ENCODE data around the gene RBFOX1.

The RBFOX1 gene

GRCh38 chr16:7420843-7421242 is 88.2 kb downstream of the RBFOX1 start:
- DNase-seq (ENCODE audit: low spot score) = no peak

- no peak for DNase-seq (ENCODE audit: low spot score)
These were observed 88.9 kb downstream of the RBFOX1 start for GRCh38 chr16:7421578-7421977.

DNA sequence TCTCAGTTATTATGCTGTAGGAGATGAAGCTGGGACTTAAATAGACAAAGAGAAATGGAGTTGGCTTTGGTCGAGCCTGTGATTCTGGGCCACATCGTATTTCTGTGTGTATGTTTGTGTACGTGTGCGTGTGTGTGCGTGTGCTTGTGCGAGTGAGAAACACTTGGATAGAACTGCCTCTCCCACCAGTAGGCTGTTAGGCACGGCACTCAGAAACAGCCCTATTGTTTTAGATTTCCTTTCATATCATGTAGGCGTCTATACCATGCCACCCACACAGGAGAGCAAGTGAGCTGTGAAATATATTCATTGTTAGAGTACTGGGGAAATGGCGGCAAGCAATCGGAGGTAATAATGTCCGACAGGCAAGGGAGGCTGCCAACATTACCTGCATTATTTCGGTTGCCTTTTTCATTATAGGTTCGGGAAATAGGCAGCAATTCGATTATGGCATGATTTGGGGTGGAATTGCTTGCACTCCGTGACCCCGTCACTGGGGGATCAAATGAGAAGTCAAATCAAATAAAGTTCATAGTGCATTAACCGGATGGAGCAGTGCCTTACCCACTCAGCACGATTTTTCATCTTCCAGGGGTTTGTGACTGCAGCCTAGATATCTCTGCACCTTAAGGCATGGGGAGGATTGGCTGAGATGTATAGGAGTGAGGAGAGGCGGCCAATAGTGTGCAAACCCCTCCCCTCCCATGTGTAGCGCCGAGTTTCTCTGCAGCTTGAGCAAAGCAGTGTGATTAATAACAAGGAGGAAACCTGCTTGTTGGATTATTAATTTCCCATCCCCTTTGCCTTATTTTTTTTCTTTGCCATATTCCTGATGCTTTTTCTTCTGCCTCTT is 89.6 kb downstream of the RBFOX1 start:
- no peak for DNase-seq (ENCODE audit: low spot score)

DNA sequence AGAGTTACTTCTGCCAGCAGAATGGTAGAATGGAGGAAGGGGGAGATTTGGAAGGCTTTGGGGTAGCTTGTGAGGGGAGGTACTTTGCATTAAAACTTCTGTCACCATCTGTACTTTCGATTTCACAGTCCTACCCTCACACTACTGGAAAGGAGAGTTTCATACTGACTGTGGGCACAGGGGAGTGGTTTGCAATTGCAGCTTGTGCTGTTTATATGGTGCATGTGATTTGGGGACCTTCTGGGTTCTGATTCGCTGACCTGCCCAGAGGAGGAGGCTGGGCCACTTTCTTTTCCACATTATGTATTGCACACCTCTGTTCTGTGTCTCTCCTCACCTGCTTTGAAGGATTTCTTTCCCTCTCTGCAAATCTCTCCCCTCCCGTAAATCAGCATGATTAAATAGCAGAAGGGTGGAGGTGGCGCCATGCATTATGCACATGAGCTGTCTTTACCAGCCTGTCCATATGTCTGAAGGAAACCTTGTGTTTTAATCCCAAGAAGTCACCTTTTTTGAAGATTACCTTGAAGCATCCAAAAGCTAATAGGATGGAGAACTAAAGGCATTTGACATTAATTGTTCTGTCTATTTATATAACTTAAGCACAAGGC is 90.9 kb downstream of the RBFOX1 start:
- no peak for DNase-seq (ENCODE audit: low spot score)

- DNase-seq (ENCODE audit: low spot score) = no peak
These were observed 93.5 kb downstream of the RBFOX1 start for GRCh38 chr16:7426161-7426560.

GRCh38 chr16:7431723-7432122 is 99.1 kb downstream of the RBFOX1 start:
- no peak for DNase-seq (ENCODE audit: low spot score)

DNA sequence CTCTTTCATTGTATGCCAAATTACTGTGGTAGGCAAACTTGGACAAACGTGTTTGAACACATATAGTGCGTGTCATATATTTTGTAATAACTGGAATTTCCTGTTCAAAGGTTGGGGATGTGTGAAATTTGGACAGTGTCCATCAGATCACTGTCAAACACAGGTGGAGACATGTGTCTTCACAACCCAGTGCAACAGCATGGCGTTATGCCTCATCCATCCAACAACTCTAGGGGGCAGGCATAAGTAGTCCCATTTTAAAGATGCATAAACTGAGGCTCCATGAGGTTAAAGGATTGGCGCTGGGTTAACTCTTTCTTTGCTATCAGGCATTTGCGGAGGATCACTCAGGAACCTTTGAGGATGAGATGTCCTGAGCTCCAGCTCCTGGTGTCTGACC is 103.7 kb downstream of the RBFOX1 start:
- no peak for DNase-seq (ENCODE audit: low spot score)

- DNase-seq (ENCODE audit: low spot score) = no peak
These were observed 104.6 kb downstream of the RBFOX1 start for GRCh38 chr16:7437135-7437804.

DNA sequence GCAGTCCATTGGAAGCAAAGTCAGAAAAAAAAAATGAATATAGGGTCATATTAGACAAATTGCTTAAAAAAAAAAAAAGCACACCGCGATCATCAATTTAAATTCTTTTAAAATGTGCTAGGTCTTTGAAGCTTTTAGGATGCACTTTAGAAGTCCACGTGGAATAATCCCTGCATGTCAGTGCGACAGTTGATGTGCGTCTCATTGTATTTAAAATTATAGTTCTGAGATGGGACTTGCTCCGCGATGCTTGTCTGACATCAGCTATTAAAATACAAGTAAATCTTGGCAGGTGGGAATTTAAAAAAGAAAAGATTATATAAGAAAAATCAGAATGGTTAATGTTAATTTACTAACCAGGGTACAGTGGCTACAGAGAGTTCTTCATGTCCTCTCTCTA is 105.2 kb downstream of the RBFOX1 start:
- no peak for DNase-seq (ENCODE audit: low spot score)

DNA sequence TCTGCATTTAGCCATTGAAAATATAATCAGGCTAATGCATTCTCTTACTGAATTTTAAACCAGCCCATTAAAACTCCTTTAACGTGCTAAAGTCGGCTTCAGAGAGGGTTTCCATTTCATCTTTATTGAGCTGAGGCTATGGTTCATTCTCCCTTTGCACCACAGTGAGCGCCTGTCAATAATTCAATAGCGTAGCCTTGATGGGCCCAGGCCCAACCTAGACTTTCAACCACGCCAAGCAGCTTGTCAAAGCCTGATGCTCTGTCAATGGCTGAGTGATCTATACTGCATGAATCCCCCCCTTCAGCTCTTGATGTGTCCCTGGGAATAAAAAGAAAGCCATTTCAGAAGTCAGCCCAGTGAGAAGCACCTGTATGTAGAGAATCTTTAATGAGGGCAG is 106.0 kb downstream of the RBFOX1 start:
- no peak for DNase-seq (ENCODE audit: low spot score)

GRCh38 chr16:7439518-7439917 is 106.9 kb downstream of the RBFOX1 start:
- DNase-seq (ENCODE audit: low spot score) = no peak

DNA sequence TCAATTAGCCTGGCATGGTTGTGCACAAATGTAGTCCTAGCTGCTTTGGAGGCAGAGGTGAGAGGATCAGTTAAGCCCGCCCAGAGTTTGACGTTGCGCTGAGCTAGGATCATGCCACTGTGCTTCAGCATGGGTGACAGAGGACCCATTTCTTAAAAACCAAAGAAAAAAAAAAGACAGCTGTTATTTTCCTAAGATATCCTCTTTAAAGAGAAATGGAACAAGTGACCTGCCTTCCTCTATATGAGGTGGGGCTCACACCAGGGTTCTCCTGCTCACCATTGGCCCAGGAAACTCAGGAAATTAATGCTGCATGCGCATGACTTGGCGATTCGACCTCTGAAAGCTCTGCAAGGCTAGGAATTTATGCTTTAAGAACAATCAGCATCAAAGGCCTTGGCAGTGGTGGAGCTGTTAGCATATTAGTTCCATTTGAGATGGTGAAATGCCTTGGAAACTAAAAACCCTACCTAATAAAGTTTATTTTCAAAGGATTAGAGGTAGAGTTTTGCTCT is 108.3 kb downstream of the RBFOX1 start:
- DNase-seq (ENCODE audit: low spot score) = no peak

DNA sequence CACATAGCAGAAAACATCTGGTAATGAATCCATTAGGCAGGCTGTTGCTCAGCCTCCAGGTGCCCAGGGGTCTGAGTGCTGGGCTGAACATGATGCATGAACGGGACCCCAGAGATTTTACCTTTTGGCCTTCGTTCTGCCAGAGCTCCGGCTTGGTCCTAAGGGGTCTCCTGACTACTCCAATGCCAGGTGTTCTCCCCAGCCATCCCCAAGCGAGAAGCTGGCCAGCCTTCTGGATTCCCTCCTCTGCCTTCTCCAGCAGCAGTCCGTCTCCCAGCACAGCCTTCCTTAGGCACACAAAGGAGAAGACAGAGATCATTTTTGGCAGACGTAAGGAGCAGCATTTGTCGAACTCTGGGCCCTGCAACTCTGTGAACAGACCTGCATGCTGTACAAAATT is 109.4 kb downstream of the RBFOX1 start:
- no peak for DNase-seq (ENCODE audit: low spot score)

GRCh38 chr16:7443142-7443541 is 110.5 kb downstream of the RBFOX1 start:
- DNase-seq (ENCODE audit: low spot score) = no peak

DNA sequence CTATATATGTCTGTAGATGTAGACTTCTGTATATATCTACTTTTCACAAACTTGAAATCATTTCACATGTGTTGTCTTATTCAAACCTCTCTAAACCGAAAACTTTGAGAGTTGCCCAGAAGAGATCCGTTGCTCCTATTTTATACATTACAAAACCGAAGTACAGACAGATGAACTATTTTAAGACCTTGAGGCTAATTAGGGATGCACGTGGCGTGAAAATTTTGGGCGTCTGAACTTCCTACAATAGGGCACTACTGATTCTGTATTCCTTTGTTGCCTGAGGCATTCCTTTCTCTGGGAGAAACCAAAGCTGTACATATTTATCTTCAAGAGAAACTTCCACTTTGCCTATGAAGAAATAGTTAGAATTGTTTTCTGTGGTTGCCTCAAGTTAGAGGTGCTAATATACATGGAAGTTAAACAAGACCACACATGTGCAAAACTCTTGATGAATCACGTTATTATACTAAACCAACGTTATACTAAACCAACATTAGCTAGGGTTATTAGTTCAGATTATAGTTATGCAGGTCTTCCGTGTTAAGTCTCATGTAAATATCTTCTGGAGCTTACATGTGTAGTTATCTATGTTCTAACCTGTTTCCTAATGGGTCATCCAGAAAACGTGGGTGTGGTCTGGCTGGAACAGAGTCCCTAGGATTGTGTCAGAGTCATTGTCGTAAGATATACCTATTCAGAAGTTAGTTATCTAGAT is 111.2 kb downstream of the RBFOX1 start:
- DNase-seq (ENCODE audit: low spot score) = no peak

DNA sequence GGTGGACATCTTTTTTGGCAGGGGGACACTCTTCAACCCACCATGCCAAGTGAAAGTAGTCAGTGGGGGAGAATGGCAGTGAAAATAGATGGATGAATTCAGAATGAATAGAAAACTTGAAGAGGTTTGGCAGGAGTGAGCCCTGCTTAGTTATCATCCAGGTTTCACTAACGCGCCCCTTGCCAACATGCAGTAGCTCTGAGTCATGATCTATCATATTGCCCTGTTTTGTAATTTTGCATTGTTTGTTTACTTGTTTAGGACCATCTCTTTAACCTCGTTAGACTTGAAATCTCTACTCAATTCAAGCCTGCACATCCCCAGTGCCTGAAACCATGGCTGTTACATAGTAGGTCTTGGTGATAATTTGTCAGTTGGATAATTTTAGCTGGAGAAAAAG is 116.7 kb downstream of the RBFOX1 start:
- no peak for DNase-seq (ENCODE audit: low spot score)

DNA sequence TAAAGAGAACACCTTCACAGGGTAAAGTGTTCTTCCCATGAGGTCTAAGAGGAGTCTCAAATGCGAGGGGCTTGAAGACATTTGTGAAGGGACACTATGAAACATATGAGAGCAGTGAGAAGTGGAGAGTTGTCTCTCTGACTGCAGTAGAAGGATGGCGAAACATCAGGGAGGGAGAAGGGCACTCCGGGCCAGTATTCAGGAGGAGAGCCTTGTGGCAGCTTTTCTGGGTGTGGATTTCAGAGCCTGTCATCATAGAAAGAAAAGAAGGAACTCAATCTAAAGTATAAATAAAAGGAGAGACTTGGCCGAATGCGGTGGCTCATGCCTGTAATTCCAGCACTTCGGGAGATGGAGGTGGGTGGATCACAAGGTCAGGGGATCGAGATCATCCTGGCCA is 117.2 kb downstream of the RBFOX1 start:
- DNase-seq (ENCODE audit: low spot score) = no peak

DNA sequence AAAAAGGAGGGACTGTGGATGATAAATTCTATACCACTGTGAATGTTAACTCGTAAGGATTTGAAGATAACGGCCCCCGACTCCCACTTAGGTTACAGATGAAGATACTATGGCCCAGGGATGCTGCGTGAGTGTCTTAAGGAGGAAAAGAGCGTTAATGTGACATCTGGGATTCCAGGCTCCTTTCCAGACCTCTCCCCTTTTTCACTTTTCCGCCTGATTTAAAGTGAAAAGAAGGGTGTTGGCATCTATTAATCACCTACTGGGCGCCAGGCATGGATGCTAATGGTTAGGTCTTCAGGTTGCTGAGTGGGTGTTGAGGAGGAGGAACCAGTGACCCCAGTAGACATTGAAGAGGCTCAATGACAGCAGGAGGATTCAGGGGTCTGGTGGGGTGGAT is 117.8 kb downstream of the RBFOX1 start:
- no peak for DNase-seq (ENCODE audit: low spot score)

DNA sequence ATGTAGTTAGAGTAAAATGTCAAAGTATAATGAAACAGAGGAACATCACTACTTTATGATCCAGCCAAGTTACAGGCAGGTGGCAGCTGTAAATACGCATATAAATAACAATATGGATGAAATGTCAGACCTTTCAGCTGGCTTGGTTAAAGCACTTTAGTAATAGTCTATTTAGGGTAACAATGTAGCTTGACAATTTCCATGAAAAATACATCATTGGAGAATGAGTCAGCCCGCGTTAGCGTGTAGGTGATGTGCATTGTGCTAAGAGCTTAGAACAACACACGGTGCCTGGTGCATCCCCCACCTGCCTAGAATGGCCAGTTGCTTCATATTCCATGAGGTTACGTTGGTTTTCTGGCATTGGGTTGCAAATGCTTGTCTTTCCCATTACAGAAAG is 119.4 kb downstream of the RBFOX1 start:
- no peak for DNase-seq (ENCODE audit: low spot score)

DNA sequence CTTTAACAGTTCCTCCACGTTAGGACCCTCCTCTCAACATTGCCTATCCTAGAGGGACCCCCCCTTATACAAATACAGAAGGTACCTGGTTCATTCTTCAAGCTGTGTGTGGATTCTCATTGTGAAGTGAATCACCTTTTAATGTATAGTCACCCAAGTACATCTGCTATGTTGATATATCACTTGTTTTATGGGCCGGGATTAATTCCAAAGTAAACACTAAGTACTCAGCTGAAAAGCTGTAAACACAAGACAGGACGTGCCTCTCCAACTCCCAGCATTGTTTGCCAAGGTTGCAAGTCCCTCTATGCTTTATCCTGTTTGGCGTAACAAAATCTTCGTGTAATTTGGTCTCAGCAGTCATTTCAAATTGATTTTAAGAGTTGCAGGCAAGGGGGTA is 123.6 kb downstream of the RBFOX1 start:
- no peak for DNase-seq (ENCODE audit: low spot score)

DNA sequence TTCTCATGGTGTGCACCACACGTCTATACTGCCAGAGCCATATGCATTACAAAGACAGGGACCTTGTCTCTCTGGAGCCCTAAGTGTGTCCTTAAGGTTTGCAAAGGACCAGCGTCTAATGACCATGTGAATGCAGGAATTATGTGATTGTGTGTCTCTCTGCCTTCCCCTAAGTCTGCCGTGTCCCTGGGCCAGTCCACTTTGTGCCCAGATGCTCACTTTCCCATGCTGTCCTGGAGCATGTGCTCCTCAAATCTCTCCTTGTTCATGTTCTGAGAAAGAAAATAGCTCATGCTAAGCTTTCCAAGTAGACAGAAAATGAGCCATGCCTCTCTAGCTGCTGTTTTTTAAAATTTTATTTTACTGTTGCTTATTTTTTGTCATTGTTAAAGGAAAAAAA is 125.5 kb downstream of the RBFOX1 start:
- DNase-seq (ENCODE audit: low spot score) = no peak

- DNase-seq (ENCODE audit: low spot score) = no peak
These were observed 137.7 kb downstream of the RBFOX1 start for GRCh38 chr16:7470344-7470743.
